HG03469 (cell line): ENCODE results near the gene GAB2.
"Not testable (repeated sequence)": the region's sequence is repeated elsewhere in the genome, so short reads cannot be mapped to it uniquely, and the experiment has no call there.

Experiments used
- ATAC-seq: cut with Tn5 transposase; IDR thresholded peaks from one replicate; pipeline ENCODE4 v1.9.1; 2021; ENCODE audit warnings: mild to moderate bottlenecking, moderate library complexity, moderate number of reproducible peaks; ENCODE audit not compliant: unreplicated experiment

Gene GAB2

DNA sequence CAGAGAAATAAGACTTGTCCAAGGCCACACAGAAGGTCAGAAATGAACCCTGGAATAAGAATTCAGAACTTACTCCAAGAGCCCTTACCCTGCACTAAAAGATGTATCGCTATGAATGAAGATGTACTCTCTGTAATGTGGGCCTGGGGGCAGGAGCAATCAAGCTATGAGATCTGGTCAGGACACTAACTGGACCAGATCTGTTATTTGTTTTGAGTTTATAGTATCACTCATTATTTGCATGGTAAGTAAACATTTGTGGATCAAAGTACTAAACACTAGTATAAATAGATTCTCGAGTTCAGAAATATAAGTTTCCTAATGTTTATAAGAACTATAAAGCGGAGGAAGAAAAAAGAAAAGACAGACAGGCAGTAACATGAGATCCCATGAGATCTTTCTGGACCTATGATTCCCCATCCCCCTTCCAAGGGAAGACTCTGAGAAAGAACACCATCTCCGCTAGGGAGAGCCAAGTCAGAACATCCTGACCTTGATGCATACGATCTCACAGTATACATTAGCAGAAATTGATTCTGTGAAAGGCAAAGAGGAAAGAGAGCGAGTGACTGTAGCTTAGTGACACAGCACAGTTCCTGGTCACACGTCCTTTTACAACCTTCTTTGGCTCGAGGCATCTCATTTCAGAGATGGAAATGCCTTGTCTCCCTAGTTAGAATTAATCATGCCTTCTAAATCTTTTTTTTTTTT is 157.7 kb downstream of the GAB2 start:
- ATAC-seq: no peak

DNA sequence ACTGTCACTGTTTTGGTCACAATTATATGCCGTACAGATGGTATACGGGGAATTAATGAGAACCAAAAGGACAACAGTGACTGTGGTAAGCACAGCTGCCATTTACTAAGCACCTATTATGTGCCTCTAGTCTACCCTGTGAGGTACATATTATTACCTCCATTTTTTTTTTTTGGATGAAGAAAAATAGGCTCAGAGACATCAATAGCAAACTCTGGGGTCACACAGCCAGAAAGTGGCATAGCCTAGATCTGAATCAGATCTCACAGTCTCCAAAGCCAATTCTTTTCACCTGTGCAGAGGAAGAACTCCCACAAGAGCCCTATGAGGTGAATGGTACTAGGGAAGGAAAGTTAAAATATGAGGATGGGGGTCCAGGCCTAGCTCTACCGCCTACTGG is 160.0 kb downstream of the GAB2 start:
- ATAC-seq: no peak

DNA sequence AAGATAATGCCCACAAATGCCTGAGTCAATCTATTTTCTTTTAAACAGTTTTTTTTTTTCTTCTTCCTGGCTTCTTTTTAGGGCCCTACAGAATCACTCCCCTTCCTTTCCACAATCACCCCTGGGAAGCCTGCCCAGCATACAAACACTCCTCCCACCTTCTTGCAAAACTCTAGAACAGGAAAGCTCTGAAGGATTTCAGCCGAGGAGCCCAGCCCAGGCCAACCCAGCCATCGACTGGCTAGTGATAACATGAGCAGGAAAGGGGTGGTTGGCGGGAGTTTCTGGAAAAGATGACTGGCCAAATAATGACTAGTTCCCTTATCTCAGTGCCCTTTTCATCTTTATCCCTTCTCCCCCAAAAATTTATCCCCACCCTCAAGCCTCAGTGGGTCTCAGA is 160.7 kb downstream of the GAB2 start:
- ATAC-seq: no peak

DNA sequence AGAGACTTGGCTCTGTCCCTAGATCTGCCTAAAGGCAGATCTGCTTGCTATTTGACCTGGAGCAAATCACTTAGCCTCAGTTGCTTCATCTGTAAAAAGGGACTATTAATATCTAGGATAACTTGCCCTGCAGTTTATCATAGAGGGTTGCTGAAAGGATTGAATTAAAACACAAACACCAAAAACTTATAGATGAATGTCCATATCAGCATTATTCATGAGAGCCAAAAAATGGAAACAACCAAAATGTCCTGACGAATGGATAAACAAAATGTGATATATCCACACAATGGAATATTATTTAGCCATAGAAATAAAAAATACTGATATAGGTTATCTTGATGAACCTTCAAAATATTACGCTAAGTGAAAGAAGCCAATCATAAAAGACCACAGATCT is 161.7 kb downstream of the GAB2 start:
- no peak for ATAC-seq

DNA sequence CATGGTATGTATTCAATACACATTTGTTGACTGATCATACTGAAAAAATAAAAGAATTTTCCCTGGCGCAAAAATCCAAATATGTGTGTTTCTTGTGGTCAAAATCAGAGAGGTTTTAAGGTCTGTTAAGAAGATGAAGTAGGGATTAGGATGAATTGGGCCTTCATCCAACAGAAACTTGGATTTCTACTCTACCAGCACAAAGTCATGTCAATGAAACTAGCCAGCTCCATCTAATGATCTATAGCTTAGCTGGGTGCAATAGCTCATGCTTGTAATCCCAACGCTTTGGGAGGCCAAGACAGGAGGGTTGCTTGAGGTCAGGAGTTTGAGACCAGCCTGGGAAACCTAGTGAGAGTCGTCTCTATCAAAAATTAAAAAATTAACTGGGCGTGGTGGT is 163.4 kb downstream of the GAB2 start:
- ATAC-seq: no peak

DNA sequence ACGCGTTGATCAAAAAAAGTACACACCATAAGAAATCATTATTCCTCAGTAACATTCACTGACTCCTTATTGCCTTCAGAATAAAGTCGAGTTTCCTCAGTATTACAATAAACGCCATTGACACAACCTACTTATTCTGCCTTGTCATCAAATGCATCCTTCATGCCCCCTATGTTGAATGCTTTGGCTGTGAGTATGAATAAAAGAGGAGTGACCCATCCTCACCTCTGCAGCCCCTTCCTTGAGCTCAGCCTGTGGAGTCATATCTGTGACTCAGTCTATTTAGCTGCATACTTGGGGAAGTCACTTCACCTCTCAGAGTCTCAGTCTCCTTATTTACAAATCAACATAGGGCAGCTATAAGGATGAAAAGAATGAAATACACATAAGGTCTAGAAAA is 163.8 kb downstream of the GAB2 start:
- ATAC-seq: no peak

DNA sequence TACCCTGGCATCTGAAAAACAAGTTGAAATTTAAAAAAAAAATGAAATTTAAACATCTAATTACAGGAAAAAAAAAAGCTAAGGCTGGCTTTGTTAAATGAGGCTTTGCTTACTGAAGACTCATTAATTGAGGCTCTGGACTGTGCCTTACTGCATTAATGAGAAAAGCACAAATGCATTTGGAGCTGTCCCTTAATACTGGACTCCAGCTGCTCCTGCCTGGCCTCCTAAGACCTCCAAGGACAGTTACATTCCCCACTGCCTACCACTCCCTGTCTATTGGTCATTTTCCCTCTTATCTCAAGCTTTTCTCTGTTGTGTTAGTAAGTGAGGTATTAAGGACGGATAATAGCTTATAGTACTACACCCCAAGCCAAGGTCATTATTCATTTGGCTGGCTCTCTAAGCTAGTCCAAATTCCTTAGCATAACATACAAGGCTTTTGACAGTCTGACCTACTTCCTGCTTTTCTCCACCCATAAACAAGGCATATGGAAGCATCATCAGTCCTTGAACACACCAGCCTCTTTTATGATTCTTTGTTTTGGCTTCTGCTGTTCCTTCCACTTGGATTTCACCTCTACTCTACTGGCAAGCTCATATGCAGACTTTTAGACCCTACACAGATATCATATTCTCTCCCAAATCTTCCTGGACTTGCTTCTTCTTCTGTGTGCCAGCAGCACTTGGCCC is 166.4 kb downstream of the GAB2 start:
- no peak for ATAC-seq

DNA sequence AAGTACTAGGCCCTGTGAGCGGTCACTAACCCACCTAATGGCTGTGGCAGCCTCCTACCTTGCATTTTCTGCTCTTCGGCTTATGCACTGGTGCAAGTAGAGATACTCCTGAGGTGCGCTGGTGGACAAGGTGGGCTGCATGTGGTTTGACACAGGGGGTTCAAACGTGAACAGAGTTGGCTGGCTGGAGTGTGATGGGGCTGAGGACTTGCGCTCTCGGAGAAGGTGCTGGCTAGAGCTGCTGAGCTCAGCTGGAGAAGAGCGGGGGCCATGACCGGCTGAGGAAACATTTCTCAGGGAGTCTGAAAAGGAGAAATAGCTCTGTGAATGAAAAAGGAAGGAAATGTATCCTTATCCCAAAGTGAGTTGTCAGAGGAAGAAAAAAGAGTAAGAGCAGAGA is 167.5 kb downstream of the GAB2 start:
- no peak for ATAC-seq

DNA sequence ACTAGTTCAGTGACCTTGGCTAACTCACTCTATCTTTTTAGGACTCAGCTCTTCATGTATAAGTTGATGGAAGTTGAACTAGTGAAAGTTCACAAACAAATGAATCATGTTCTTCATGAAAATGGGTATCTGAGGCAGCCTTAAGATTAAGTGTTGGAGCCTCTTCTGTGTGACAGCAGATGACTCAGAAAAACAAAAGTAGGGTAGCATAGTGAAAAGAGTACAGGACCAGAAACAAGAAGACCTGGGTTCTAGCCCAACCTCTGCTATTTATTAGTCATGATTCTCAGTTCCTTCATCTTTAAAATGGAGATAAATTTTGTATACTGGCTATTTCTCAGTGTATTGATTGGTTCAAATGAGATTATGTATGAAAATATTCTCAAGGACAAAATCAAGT is 168.7 kb downstream of the GAB2 start:
- ATAC-seq: no peak

DNA sequence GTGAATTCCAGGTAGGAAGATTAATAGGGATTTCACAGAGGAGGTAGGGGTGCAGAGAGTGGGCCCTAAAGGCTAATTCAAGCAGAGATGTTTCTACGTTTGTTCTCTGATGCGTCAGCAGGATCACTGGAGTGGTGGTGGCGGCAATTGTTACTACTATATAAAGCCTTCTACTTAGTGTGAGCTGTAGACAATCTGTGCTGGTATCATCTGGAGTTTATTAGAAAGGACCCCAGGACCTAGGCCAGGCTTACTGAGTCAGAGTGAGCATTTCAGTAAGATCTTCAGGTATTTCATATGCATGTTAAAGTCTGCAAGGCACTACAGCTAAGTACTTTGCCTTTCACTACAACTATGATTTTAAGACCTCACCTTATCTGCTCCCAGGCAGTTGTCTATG is 169.4 kb downstream of the GAB2 start:
- no peak for ATAC-seq

DNA sequence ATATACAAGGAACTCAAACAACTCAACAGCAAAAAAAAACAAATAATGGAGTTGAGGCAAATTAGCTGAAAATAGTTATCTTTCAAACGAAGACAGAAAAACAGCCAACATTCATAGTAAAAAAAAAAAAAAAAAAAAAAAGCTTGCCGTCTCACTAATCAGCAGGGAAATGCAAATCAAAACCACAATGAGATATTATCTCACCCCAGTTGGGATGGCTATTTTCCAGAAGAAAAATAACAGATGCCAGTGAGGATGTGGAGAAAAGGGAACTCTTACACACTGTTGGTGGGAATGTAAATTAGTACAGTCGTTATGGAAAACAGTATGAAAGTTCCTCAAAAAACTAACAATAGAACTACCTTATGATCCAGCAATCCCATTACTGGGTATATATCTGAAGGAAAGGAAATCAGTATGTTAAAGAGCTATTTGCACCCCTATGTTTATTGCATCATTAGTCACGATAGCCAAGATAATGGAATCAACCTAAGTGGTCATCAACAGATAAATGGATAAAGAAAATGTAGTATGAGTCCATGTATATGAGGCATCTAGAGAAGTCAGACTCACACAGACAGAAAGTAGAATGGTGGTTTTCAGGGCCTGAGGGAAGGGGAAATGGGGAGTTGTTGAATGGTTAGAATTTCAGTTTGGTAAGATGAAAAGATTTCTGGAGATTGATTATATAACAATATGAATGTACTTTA is 172.9 kb downstream of the GAB2 start:
- ATAC-seq: no peak

DNA sequence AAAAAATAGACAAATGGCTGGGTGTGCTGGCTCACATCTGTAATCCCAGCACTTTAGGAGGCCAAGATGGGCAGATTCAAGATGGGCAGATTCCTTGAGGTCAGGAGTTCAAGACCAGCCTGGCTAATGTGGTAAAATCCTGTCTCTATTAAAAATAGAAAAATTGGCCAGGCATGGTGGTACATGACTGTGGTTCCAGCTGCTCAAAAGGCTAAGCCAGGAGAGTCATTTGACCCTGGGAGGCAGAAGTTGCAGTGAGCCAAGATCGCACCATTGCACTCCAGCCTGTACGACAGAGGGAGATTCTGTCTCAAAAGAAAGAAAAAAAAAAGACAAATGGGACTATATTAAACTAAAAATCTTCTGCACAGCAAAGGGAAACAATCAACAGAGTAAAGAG is 173.5 kb downstream of the GAB2 start:
- no peak for ATAC-seq

DNA sequence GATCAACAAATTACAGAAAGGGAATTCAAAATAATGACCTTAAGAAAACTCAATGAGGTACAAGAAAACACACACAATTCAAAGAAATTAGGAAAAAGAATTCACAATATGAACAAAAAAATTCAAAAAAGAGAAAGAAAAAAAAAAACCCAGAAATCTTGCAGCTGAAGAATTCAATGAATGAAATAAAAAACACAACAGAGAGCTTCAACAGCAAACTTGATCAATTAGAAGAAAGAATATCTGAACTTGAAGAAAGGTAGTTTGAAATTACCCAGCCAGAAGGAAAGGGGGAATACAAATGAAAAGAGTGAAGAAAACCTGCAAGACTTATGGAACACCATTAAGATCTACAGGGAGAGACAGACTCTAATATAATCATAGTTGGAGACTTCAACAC is 176.1 kb downstream of the GAB2 start:
- no peak for ATAC-seq

DNA sequence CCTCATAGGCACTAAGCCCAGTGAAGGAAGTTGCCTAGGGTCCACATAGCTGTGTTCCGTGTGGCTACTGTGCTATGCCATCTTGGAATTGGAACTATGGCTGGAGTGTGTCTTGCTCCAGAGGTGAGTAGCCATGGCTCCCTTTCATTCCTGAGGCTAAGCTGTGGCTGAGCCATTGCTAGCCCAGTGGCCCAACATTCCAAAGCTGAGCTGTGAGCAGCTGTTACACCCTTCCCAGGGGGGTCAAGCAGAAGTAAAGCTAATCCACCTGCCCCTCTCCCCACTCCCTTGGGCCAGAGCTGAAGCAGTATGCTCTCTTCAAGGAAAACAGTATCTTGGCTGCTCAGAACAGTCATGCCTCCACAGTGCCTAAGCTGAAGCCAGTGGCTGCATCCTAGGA is 177.8 kb downstream of the GAB2 start:
- no peak for ATAC-seq

DNA sequence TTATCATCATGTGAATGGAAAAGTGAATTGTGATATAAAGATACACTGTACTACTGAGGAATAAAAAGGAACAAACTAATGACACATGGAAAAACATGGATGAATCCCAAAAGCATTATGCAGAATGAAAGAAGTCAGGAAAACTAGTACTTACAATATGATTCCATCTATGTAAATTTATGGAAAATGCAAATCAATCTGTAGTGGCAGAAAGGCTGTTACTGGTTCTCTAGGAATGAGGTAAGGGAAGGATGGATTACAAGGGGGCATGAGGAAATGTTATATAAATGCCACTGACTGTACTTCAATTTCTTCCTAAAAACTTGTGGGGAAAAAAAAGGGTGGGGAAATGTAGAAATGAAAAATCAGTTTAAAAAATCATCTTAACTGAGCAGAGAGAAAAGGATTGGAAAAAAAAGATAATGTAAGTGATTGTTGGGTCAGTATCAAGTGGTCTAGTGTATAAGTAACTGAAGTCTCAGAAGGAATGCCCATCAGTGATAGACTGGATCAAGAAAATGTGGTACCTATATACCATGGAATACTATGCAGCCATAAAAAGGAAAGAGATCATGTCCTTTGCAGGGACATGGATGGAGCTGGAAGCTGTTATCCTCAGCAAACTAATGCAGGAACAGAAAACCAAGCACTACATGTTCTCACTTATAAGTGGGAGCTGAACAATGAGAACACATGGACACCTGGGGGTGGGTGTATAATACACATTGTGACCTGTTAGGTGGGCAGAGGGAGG is 180.2 kb downstream of the GAB2 start:
- ATAC-seq: no peak

DNA sequence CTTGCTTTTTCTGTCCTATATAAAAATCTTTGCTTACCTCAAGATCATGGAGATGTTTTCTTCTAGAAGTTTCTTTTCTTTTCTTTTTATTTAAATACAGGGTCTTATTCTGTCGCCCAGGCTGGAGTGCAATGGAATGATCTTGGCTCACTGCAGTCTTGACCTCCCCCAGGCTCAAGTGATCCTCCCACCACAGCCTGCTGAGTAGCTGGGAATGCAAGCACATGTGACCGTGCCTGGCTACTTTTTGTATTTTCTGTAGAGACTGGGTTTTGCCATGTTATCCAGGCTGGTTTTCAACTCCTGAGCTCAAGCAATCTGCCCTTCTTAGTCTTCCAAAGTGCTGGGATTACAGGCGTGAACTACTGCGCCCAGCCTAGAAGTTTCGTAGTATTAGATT is 183.6 kb downstream of the GAB2 start:
- ATAC-seq: no peak

DNA sequence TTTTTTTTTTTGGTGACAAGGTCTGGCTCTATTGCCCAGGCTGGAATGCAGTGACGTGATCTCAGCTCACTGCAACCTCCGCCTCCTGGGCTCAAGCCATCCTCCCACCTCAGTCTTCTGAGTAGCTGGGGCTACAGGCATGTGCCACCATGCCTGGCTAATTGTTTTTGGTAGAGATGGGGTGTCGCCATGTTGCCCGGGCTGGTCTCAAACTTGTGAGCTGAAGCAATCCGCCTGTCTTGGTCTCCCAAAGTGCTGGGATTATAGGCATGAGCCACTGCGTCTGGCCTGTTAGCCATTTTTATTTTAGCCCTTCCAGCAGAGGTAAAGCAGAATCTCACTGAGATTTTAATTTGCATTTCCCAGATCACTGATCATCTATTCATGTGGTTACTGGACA is 184.6 kb downstream of the GAB2 start:
- ATAC-seq: not testable (repeated sequence)

DNA sequence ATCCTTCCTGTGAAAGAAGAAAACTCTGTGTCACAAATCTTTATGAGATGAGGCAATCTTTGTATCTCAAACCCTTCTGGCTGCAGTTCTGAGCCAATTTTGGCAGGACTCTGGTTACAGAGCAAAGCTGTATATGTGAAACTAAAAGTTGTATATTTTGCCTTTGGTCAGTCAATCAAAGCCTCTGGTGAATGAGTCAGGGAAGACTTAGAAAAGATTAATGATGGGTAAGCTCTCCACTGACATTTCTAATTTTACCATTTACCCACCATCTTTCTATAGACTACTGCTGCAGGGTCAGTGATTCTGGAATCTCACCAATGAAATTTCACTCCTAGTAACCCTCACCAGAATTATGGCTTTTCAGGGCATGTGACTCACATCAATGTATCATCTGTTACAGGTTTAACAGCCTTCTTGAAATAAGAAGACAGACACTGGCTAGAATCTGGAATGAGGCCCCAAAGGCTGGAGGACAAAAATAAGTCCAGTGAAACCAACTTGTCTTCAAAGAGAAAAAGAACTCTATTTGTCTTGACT is 185.6 kb downstream of the GAB2 start:
- ATAC-seq: no peak

DNA sequence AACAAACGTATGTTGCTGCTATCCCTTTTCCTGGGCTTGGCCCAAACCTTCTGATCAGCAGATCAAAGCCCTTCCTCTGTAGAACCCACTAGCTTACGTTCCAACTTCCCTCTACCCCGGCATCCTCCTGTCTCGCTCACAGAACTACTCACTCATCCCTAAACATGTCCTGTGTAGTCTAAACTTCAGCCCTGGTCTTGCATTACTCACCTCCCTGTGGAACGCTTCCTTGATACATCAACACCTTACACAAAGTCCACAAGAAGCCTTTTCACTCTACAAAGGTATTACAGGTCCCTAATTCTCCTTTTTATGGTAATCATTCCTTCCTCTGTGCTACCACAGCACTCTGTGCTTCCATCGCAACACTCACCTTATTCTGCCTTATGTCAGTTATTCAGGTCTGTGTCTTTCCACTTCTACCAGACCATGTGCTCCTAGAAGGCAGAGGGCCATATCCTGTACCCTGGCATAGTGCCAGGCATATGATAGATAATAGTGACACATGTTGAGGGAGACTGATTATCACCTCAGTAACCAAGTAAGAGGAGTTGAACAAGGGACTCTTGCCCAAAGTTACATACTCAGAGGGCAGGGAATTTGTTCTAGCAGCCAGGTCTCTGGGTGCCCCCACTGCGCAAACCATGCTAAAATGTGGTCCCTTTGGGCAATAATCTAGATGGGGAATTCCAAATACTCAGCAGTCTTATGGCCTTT is 187.3 kb downstream of the GAB2 start:
- no peak for ATAC-seq

DNA sequence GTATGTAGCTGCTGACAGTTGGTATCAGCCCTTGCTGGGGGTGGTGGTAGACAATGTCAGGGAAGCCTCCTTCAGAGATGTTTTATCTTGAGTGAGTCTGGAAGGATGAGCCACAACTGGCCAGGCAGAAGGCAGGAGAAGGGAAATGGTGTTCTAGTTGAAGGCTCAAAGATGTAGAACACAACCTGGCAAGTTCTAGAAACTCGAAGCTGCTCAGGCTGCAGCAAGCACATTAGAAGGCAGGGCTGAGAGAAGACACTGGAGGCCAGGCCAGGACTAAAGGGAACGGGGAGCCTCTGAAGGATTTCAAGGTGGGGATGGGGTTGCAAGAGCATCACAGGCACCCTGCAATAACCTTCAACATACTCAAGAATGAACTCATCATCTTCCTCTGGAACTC is 188.5 kb downstream of the GAB2 start:
- ATAC-seq: no peak

DNA sequence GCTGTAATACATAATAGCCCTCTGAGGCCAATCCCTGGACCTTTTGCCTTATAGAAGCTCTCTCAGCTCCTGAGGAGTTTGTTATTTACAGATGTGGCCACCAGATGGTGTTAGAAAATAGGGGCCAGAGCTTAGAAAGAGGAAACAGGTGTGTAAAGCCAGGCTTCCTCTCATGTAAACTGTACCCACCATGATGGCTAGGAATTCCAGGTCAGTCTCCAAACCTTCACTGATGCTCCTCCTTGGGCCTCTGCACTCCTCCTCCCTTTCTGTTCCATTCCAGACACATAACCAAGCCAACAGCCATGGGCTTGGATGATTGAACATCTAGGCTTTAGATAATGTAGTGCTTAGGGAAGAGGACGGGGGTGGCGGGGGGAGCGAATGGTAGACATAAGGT is 189.2 kb downstream of the GAB2 start:
- peak; percentile 33 for ATAC-seq
